Natural killer cell (primary cell): ENCODE data around the gene PTPN9. TPM values are rescaled to one million over a fixed set of nuclear protein-coding genes. Genes with fewer than 3 reads are reported as not detected.

Source experiments
- ATAC-seq, 3 donors: fragments of 150-1000 bp in 2 of 3; fragments of 200-7000 bp in 1 of 3; cut with Tn5 transposase; 1 replicate in 1 of 3; 2 replicates in 2 of 3; pipeline ENCODE4 v1.10.0; 2021; ENCODE audit warnings: mild to moderate bottlenecking in 2 of 3, moderate library complexity in 2 of 3
- DNase-seq, 2 donors: peaks; one replicate each; pipeline versions ENCODE4 v3.0.0 to v3.0.0-alpha.2; 2013 to 2021; ENCODE audit warnings: mixed read lengths in 1 of 2
- H3K27ac ChIP-seq: one replicate; pipeline ENCODE4 v1.5.1; 2013; ENCODE audit warnings: mild to moderate bottlenecking, low read length
- H3K27me3 ChIP-seq: one replicate; pipeline ENCODE4 v1.6.1; 2013; ENCODE audit warnings: low read length; ENCODE audit not compliant: control insufficient read depth, insufficient read depth
- H3K36me3 ChIP-seq: one replicate; pipeline ENCODE4 v1.6.1; 2013; ENCODE audit warnings: low read length; ENCODE audit not compliant: control insufficient read depth, insufficient read depth
- H3K4me1 ChIP-seq: one replicate; pipeline ENCODE4 v1.6.1; 2013; ENCODE audit warnings: low read length; ENCODE audit not compliant: control insufficient read depth, insufficient read depth
- H3K4me3 ChIP-seq: one replicate; pipeline ENCODE4 v1.5.1; 2013; ENCODE audit warnings: low read length
- H3K9me3 ChIP-seq: one replicate; pipeline ENCODE4 v1.6.1; 2013; ENCODE audit warnings: low read length; ENCODE audit not compliant: control insufficient read depth, insufficient read depth
- H3K27ac Mint-ChIP-seq, 2 donors: one replicate each; pipeline ENCODE4 v1.8.0; 2022; ENCODE audit warnings: mild to moderate bottlenecking in 2 of 2, mixed read lengths in 2 of 2, moderate library complexity in 1 of 2
- H3K27me3 Mint-ChIP-seq, 2 donors: one replicate each; pipeline ENCODE4 v1.8.0; 2022; ENCODE audit warnings: low read depth in 2 of 2, mixed read lengths in 2 of 2
- H3K36me3 Mint-ChIP-seq: one replicate; pipeline ENCODE4 v1.8.0; 2022; ENCODE audit warnings: mixed read lengths
- H3K4me1 Mint-ChIP-seq, 2 donors: one replicate each; pipeline ENCODE4 v1.8.0; 2022; ENCODE audit warnings: mixed read lengths in 2 of 2
- H3K4me3 Mint-ChIP-seq: one replicate; pipeline ENCODE4 v1.8.0; 2022; ENCODE audit warnings: mild to moderate bottlenecking, moderate library complexity, mixed read lengths
- H3K9me3 Mint-ChIP-seq, 2 donors: one replicate each; pipeline ENCODE4 v1.8.0; 2022; ENCODE audit warnings: mixed read lengths in 2 of 2
- CTCF ChIP-seq: fragments of 200-600 bp; IDR thresholded peaks from one replicate; pipeline ENCODE4 v1.8.0; 2022; ENCODE audit warnings: antibody characterized with exemption
- WGBS: methylation state at CpG from one replicate; pipeline ENCODE4 v1.1.7; 2013; ENCODE audit warnings: missing lambda C conversion rate; ENCODE audit not compliant: insufficient coverage; 5-methylcytosine and 5-hydroxymethylcytosine counted together
- intact Hi-C: fragments of 100-400 bp; cut with micrococcal nuclease; formaldehyde crosslinking; loops from one replicate; pipeline ENCODE4 v1.14.2; 2022
- total RNA-seq, 4 donors: library from RNA; stranded (reverse); fragments of 120-200 nt in 1 of 4; gene quantifications; one replicate each; pipeline versions ENCODE4 v1.2.3 to v1.2.4, GENCODE V29; 2013 to 2022

Gene PTPN9
- total RNA-seq, 3 donors from 2014 or later (not counting 1 experiment from before 2014, with no cell fraction given), result 28.3 to 33.0 (median 28.9) TPM

DNA sequence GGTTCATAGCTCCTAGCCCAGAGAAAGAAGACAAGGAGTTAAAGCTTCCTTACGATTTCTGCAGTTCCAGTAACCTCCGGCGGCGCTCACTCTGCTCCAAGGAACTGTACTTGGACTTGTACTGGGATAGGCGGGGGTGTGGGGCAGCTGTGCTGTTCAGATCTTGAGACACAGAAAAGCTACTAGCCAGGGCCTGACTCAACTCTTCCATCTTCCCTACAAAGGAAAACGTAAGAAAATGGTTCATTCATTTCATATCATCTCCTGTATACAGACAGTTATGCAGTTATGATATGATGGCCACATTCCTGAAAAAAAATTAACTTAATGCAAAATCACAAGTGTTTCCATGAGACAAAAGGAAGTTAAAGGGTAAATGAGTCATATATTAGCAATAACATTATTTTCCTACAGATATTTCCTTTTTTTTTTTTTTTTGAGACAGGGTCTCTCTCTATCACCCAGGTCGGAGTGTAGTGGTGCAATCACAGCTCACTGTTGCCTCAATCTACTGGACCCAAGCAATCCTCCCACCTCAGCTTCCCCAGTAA, 41.8 kb upstream of the PTPN9 start:
- H3K4me1 ChIP-seq, result peaks cover 16% of the 10 kb centered on the region
- no peak overlapping the region for H3K27ac ChIP-seq
- H3K36me3 Mint-ChIP-seq, result no peaks in the 10 kb centered on the region
- H3K27ac Mint-ChIP-seq, result peak overlapping the region; percentile 21 to 71
- H3K36me3 ChIP-seq, result peaks cover 29% of the 10 kb centered on the region
- DNase-seq (no peak), ATAC-seq (no peak)
- no peak for TF ChIP-seq CTCF
- WGBS, result 66% methylated on average over 7 of the region's 7 CpGs
- intact Hi-C loops, result loop anchor here (10.0 kb wide), 1 partner anchor 46 kb away; the partner anchor contains the start of gene PTPN9
- H3K4me3 Mint-ChIP-seq, result peak overlapping the region; percentile 55
- H3K27me3 Mint-ChIP-seq, result no peaks in the 10 kb centered on the region
- peaks cover 20 to 23% of the 10 kb centered on the region in 2 donors for H3K4me1 Mint-ChIP-seq
- no peaks in the 10 kb centered on the region for H3K9me3 Mint-ChIP-seq
- H3K27me3 ChIP-seq, result no peaks in the 10 kb centered on the region
- H3K9me3 ChIP-seq, result no peaks in the 10 kb centered on the region
- no peak overlapping the region for H3K4me3 ChIP-seq

- Histone ChIP-seq H3K36me3 (peaks cover 33% of the 10 kb centered on the region), H3K4me1 (peaks cover 14% of the 10 kb centered on the region), H3K27me3 (no peaks in the 10 kb centered on the region), H3K9me3 (no peaks in the 10 kb centered on the region), H3K27ac (no peak overlapping the region), H3K4me3 (no peak overlapping the region)
- 15% methylated on average over 4 of the region's 4 CpGs for WGBS
- no peaks in the 10 kb centered on the region for H3K9me3 Mint-ChIP-seq
- peaks cover 18% of the 10 kb centered on the region in 2 donors for H3K4me1 Mint-ChIP-seq
- no peaks in the 10 kb centered on the region for H3K36me3 Mint-ChIP-seq
- H3K27ac Mint-ChIP-seq, result peak overlapping the region; percentile 21 to 71
- H3K4me3 Mint-ChIP-seq, result no peak overlapping the region
- H3K27me3 Mint-ChIP-seq, result no peaks in the 10 kb centered on the region
- intact Hi-C loops, result loop anchor here (10.0 kb wide), 1 partner anchor 45 kb away; the partner anchor contains the start of gene PTPN9
- DNase-seq, result no peak
- no peak for TF ChIP-seq CTCF
- no peak for ATAC-seq
These were observed 41.1 kb upstream of the PTPN9 start for GRCh38 chr15:75620058-75620820.

- H3K4me3 ChIP-seq, result no peak overlapping the region
- no peak overlapping the region for H3K4me3 Mint-ChIP-seq
- no peaks in the 10 kb centered on the region for H3K27me3 ChIP-seq
- H3K27me3 Mint-ChIP-seq, result no peaks in the 10 kb centered on the region
- H3K27ac ChIP-seq, result no peak overlapping the region
- peaks cover 10% of the 10 kb centered on the region for H3K4me1 ChIP-seq
- no peak overlapping the region for H3K27ac Mint-ChIP-seq
- DNase-seq, result no peak
- H3K9me3 ChIP-seq, result no peaks in the 10 kb centered on the region
- ATAC-seq, result no peak
- H3K4me1 Mint-ChIP-seq, result peaks cover 16 to 18% of the 10 kb centered on the region in 2 donors
- TF ChIP-seq CTCF, result no peak
- intact Hi-C loops, result no loop called here
- no peaks in the 10 kb centered on the region for H3K9me3 Mint-ChIP-seq
- peaks cover 52% of the 10 kb centered on the region for H3K36me3 ChIP-seq
- H3K36me3 Mint-ChIP-seq, result peaks cover 10% of the 10 kb centered on the region
These were observed 37.7 kb upstream of the PTPN9 start for GRCh38 chr15:75616766-75617165.
